Measurements from ENCODE around the gene EXT2.

GRCh38 chr11:44285756-44286155 is 190.3 kb downstream of the EXT2 start:
- TF ChIP-seq CTCF (conservative IDR thresholded peaks at IDR 0.05; ENCODE audit: low read length) (no peak), EZH2phosphoT487 (IDR thresholded peaks at IDR 0.05; ENCODE audit: borderline replicate concordance) (no peak)

Measured in Loucy (cell line).